ENCODE measurements around the gene FRRS1L.

Gene FRRS1L

DNA sequence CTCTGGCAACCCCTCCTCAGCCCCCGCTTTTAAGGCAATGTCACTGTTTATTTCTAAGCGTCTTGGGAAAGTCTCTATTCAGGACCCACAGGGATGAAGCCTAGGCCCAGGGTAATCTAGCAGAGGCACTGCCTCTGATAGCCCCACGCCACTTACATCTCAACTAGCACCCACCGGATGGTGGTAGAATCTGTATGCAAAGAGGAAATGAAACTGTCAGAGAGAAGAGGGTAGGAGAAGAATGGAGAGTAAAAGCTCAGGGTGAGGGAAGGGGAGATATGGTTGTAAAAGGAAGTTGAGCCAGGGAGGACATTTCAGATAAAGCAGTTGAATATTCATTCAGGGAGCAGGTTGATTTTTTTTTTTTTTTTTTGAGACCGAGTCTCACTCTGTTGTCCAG lies 3.0 kb downstream of the FRRS1L start:
- Histone ChIP-seq H2AFZ (ENCODE audit: low read depth, low read length) (no peak overlapping the region), H3K27me3 (ENCODE audit: insufficient read depth, low read length) (peaks cover 33% of the 10 kb centered on the region), H3K4me1 (ENCODE audit: insufficient read depth, low read length) (peaks cover 12% of the 10 kb centered on the region), H3K4me3 (ENCODE audit: low read length) (no peak overlapping the region), H3K9me3 (ENCODE audit: low read length) (peaks cover 11% of the 10 kb centered on the region), H3K36me3 (ENCODE audit: insufficient read depth, low read length) (no peaks in the 10 kb centered on the region)

DNA sequence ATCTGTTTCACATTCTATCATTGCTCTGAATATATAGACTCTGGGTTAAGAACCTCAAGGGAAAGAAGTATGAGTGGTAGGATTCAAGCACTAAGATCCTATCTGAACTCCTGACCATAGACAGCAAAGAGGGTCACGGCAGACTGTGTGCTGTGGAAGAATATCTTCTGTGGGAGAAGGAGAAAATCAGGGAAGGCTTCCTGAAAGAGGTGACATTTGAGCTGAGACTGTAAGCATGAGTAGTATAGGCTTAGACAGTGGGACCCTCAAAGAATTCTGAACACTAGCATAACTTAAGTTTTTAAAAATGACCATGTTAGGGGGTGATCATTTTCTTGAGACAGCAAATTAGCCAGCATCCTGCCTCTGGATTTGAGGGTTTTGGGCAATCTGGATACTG lies 3.9 kb downstream of the FRRS1L start:
- Histone ChIP-seq H3K9me3 (ENCODE audit: low read length) (peaks cover 11% of the 10 kb centered on the region), H2AFZ (ENCODE audit: low read depth, low read length) (no peak overlapping the region), H3K36me3 (ENCODE audit: insufficient read depth, low read length) (no peaks in the 10 kb centered on the region), H3K4me1 (ENCODE audit: insufficient read depth, low read length) (peaks cover 12% of the 10 kb centered on the region), H3K4me3 (ENCODE audit: low read length) (no peak overlapping the region), H3K27me3 (ENCODE audit: insufficient read depth, low read length) (peaks cover 30% of the 10 kb centered on the region)

DNA sequence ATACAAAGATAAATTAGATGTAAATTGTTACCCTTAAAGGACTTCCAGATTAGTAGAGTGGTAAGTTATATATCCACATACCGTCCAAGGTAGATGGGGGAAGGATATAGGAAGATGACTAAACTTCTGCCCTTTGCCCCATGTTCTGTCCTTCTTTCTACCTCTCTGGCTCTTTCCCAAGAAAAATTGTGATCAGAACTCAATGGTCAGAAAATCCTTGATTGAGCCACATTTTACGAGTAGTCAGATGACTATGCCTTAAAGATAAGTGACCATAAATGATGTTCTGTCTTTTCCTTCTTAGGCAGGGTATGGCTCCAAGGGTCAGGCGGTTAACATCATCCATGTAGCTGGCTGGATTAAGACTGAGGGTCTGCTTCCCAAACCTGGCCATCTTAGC lies 4.4 kb downstream of the FRRS1L start:
- Histone ChIP-seq H3K27me3 (ENCODE audit: insufficient read depth, low read length) (peaks cover 25% of the 10 kb centered on the region), H3K4me3 (ENCODE audit: low read length) (no peak overlapping the region), H2AFZ (ENCODE audit: low read depth, low read length) (no peak overlapping the region), H3K9me3 (ENCODE audit: low read length) (peaks cover 11% of the 10 kb centered on the region), H3K36me3 (ENCODE audit: insufficient read depth, low read length) (no peaks in the 10 kb centered on the region), H3K4me1 (ENCODE audit: insufficient read depth, low read length) (peaks cover 12% of the 10 kb centered on the region)

DNA sequence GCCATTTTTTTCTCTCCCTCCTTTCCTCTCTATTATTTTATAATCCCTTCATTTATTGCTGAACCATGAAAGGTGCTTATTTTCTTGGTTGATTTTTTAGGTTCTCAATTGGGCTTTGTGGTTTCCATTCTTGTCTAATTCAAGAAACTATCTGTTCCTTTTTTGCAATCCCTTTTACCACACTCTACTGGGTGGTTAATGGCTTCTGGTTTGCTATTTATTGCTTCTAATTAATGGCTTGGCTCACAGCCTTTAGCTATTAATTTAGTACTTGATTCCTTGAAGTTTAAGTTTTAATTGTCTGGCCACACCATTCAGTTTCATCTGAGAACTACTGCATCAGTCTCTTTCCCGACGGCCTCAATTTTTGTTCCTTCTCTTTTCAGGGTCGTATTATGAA lies 5.6 kb downstream of the FRRS1L start:
- peaks cover 11% of the 10 kb centered on the region for H3K9me3 ChIP-seq (ENCODE audit: low read length)
- H3K4me3 ChIP-seq (ENCODE audit: low read length): no peak overlapping the region
- H3K27me3 ChIP-seq (ENCODE audit: insufficient read depth, low read length): peaks cover 21% of the 10 kb centered on the region
- peaks cover 11% of the 10 kb centered on the region for H3K4me1 ChIP-seq (ENCODE audit: insufficient read depth, low read length)
- no peaks in the 10 kb centered on the region for H3K36me3 ChIP-seq (ENCODE audit: insufficient read depth, low read length)
- H2AFZ ChIP-seq (ENCODE audit: low read depth, low read length): no peak overlapping the region

DNA sequence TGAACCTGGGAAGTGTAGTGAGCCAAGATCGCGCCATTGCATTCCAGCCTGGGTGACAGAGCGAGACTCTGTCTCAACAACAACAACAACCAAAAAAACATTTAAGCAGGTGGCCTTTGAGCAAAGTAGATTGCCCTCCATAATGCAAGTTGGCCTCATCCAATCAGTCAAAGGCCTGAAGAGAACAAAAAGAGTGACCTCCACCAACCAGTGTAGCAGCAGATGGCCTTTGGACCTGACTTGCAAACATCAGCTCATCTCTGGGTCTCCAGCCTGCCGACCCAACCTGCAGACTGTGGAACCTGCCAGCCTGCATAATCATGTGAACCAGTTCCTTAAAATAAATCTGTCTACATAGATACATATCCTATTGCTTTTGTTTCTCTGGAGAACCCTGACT lies 7.5 kb downstream of the FRRS1L start:
- H3K4me1 ChIP-seq (ENCODE audit: insufficient read depth, low read length): no peaks in the 10 kb centered on the region
- peaks cover 9% of the 10 kb centered on the region for H3K9me3 ChIP-seq (ENCODE audit: low read length)
- peaks cover 18% of the 10 kb centered on the region for H3K27me3 ChIP-seq (ENCODE audit: insufficient read depth, low read length)

DNA sequence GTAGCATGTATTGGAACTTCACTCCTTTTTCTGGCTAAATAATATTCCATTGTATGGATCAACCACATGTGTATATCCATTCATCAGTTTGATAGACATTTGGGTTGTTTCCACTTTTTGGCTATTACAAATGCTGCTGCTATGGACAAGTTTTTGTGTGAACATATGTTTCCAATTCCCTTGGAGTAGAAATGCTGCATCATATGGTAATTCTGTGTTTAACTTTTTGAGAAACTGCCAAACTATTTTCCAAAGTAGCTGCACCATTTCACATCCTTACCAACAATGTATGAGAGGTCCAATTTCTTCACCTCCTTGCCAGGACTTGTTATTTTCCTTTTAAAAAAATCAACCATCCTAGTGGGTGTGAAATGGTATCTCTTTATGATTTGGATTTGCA lies 8.4 kb downstream of the FRRS1L start:
- H3K4me3 ChIP-seq (ENCODE audit: low read length): no peak overlapping the region

More for the DNA sequence above, 7.5 kb downstream of the FRRS1L start:
- no peak overlapping the region for H2AFZ ChIP-seq (ENCODE audit: low read depth, low read length)
- no peak overlapping the region for H3K4me3 ChIP-seq (ENCODE audit: low read length)
- no peaks in the 10 kb centered on the region for H3K36me3 ChIP-seq (ENCODE audit: insufficient read depth, low read length)

DNA sequence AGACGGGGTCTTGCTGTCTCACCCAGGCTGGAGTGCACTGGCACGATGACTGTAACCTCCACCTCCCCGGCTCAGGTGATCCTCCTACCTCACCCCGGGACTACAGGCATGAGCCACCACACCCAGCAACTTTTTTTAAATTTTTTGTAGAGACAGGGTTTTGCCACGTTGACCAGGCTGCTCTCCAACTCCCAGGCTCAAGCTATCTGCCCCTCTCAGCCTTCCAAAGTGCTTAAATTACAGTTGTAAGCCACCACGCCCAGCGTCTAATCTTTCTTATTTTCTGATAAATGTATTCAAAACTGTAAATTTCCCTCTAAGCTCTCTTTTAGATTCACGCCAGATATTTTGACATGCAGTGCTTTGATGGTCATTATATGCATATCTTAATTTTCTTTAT lies 10.3 kb downstream of the FRRS1L start:
- Histone ChIP-seq H3K4me1 (ENCODE audit: insufficient read depth, low read length) (no peaks in the 10 kb centered on the region), H3K36me3 (ENCODE audit: insufficient read depth, low read length) (no peaks in the 10 kb centered on the region), H3K4me3 (ENCODE audit: low read length) (no peak overlapping the region), H3K27me3 (ENCODE audit: insufficient read depth, low read length) (peaks cover 5% of the 10 kb centered on the region), H2AFZ (ENCODE audit: low read depth, low read length) (no peak overlapping the region), H3K9me3 (ENCODE audit: low read length) (peaks cover 7% of the 10 kb centered on the region)

More for the DNA sequence above, 8.4 kb downstream of the FRRS1L start:
- peaks cover 10% of the 10 kb centered on the region for H3K9me3 ChIP-seq (ENCODE audit: low read length)
- peaks cover 16% of the 10 kb centered on the region for H3K27me3 ChIP-seq (ENCODE audit: insufficient read depth, low read length)
- H3K36me3 ChIP-seq (ENCODE audit: insufficient read depth, low read length): no peaks in the 10 kb centered on the region
- no peaks in the 10 kb centered on the region for H3K4me1 ChIP-seq (ENCODE audit: insufficient read depth, low read length)
- no peak overlapping the region for H2AFZ ChIP-seq (ENCODE audit: low read depth, low read length)

DNA sequence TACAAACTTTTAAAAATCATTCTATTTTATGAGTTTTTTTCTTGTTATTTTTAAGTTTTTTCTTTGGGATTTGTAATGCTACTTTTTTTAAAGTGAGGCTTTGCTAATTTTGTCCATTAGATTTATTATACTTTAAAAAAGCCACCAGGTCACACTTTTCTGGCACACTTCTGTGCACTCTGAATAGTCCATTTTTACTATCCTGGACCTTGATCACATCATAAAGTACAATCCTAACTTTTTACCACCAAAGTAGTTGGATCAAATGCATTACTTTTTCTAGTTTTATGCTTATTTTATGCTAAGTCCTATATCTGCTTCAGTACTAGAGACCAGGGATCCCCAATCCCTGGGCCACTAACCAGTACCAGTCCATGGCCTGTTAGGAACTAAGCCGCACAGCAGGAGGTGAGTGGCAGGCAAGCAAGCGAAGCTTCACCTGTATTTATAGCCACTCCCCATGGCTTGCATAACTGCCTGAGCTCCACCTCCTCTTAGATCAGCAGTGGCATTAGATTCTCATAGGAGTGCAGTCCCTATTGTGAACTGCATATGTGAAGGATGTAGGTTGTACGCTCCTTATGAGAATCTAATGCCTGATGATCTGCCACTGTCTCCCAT lies 16.0 kb downstream of the FRRS1L start:
- Histone ChIP-seq H3K27me3 (ENCODE audit: insufficient read depth, low read length) (no peaks in the 10 kb centered on the region), H3K4me3 (ENCODE audit: low read length) (no peak overlapping the region), H3K9me3 (ENCODE audit: low read length) (peaks cover 2% of the 10 kb centered on the region), H3K4me1 (ENCODE audit: insufficient read depth, low read length) (no peaks in the 10 kb centered on the region), H3K36me3 (ENCODE audit: insufficient read depth, low read length) (no peaks in the 10 kb centered on the region), H2AFZ (ENCODE audit: low read depth, low read length) (no peak overlapping the region)

DNA sequence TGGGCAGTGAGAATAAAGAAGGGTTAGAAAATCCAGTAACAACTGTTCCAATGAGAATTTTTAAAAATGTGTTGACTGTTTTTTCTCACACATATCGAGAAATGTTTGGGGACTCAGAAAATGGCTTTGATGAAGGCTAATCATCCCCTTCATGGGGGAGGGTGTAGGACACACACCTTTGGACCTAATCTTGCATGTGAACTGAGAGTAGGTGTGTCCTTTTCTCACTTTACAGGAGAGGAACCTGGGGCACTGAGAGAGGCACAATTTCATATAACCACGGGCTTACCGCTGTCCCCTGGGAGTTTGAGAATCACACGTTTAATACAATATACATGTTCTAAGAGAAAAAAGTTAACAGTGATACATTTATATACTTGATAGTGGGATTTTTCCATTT lies 17.3 kb downstream of the FRRS1L start:
- Histone ChIP-seq H3K36me3 (ENCODE audit: insufficient read depth, low read length) (no peaks in the 10 kb centered on the region), H3K9me3 (ENCODE audit: low read length) (peaks cover 2% of the 10 kb centered on the region), H3K4me3 (ENCODE audit: low read length) (no peak overlapping the region), H3K27me3 (ENCODE audit: insufficient read depth, low read length) (no peaks in the 10 kb centered on the region), H3K4me1 (ENCODE audit: insufficient read depth, low read length) (no peaks in the 10 kb centered on the region), H2AFZ (ENCODE audit: low read depth, low read length) (no peak overlapping the region)

DNA sequence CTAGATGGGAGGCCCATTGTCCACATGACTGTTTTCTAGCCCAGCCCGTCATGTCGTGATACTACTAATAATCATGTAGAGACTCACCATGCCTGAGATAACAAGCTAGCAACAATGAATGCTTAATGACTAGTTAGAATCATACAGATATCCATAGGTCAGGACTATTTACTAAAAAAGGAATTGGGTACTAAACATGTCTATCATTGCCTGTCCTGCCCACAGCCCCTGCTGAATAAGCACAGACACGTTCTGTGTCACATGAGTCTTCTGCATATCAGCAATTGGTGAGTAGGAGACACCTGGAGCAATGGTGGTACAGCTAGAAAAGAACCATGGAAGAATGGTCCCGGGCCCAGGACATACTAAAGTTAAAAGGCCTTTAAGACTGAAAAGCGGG lies 18.0 kb downstream of the FRRS1L start:
- no peaks in the 10 kb centered on the region for H3K4me1 ChIP-seq (ENCODE audit: insufficient read depth, low read length)
- H2AFZ ChIP-seq (ENCODE audit: low read depth, low read length): no peak overlapping the region
- H3K36me3 ChIP-seq (ENCODE audit: insufficient read depth, low read length): no peaks in the 10 kb centered on the region
- no peaks in the 10 kb centered on the region for H3K27me3 ChIP-seq (ENCODE audit: insufficient read depth, low read length)
- peaks cover 2% of the 10 kb centered on the region for H3K9me3 ChIP-seq (ENCODE audit: low read length)
- no peak overlapping the region for H3K4me3 ChIP-seq (ENCODE audit: low read length)

DNA sequence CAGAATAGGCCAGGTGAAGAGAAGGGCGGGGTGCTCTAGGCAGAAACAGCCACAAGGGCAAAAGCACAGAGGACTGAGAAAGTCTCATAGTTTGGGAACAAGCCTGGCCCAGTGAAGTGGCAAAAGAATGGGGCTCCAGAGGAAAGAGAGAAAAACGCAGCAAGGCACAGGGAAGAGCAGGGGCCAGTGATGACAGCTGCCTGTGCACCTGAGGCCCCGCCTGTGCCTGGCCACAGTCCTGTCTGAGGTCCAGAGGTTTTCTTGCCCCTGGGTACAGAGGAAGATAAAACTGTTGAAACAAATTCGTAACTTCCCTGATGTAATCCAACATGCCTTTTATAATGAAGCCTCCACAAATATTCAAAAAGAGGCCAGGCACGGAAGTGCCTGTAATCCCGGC lies 22.0 kb downstream of the FRRS1L start:
- no peaks in the 10 kb centered on the region for H3K27me3 ChIP-seq (ENCODE audit: insufficient read depth, low read length)
- H3K4me1 ChIP-seq (ENCODE audit: insufficient read depth, low read length): no peaks in the 10 kb centered on the region
- no peaks in the 10 kb centered on the region for H3K9me3 ChIP-seq (ENCODE audit: low read length)
- H3K4me3 ChIP-seq (ENCODE audit: low read length): no peak overlapping the region
- H3K36me3 ChIP-seq (ENCODE audit: insufficient read depth, low read length): no peaks in the 10 kb centered on the region
- no peak overlapping the region for H2AFZ ChIP-seq (ENCODE audit: low read depth, low read length)

DNA sequence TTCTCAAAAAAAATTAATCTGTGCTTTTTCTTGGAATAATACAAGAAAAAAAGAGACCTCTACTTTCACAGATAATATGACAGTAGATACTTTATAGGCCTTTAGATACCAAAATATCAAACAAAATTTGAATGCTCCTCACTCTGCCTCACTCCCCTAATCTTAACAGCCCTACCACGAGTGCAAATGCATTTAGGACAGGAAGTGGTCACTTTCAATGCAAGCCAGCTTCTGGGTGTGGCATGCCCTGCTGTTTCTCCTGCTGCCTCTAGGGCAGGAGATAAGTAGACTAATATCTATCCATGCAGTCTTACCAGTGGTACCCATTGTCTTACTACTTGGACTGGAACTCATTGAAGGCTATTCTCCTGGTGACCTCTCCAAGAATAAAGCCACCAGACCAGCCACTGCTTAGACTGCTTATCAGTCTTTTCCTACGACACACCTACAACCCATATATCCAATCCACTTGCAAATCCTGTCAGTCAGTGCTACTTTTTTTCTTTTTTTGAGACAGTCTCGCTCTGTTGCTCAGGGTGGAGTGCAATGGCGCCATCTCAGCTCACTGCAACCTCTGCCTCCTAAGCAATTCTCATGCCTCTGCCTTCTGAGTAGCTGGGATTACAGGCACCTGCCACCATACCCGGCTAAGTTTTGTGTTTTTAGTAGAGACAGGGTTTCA lies 23.0 kb downstream of the FRRS1L start:
- no peaks in the 10 kb centered on the region for H3K4me1 ChIP-seq (ENCODE audit: insufficient read depth, low read length)
- no peaks in the 10 kb centered on the region for H3K36me3 ChIP-seq (ENCODE audit: insufficient read depth, low read length)
- no peaks in the 10 kb centered on the region for H3K27me3 ChIP-seq (ENCODE audit: insufficient read depth, low read length)
- no peak overlapping the region for H3K4me3 ChIP-seq (ENCODE audit: low read length)
- H3K9me3 ChIP-seq (ENCODE audit: low read length): no peaks in the 10 kb centered on the region
- no peak overlapping the region for H2AFZ ChIP-seq (ENCODE audit: low read depth, low read length)

DNA sequence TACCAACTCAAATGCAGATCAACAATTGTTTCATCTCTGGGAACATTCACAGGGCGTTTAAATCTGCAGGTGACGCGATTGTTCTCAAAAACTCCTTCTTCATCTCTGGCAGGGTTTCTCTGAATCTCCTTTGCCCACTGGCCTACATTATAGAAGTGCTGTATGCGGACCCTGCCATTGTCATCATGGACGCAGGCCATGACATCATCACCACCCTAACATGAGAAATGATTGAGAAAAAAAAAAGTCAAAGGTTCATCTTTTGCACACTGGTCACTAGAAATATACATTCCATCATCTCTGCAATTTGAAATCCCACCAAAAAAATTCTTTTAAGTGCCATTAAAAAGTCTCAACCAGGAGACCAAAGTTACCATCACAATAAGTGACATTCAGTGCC lies 25.7 kb downstream of the FRRS1L start:
- Histone ChIP-seq H3K27me3 (ENCODE audit: insufficient read depth, low read length) (no peaks in the 10 kb centered on the region), H3K4me1 (ENCODE audit: insufficient read depth, low read length) (no peaks in the 10 kb centered on the region), H2AFZ (ENCODE audit: low read depth, low read length) (no peak overlapping the region), H3K4me3 (ENCODE audit: low read length) (no peak overlapping the region), H3K36me3 (ENCODE audit: insufficient read depth, low read length) (no peaks in the 10 kb centered on the region), H3K9me3 (ENCODE audit: low read length) (no peaks in the 10 kb centered on the region)

DNA sequence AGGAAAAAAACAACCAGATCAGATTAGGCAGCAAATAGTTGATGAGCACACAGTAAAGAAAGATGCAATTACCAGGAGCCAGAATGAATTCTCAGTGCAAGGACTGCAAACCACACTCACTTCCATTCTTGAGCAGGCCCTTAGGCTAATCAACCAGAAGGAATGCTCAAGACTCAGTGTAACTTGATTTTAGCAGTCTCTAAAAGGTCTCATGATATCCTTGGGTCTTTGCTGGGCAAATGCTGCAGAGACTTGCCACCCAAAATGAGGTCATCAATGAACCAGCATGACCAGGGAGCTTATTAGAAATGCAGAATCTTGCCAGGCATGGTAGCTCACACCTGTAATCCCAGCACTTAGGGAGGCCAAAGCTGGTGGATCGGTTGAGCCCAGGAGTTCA lies 27.2 kb downstream of the FRRS1L start:
- Histone ChIP-seq H3K27me3 (ENCODE audit: insufficient read depth, low read length) (no peaks in the 10 kb centered on the region), H2AFZ (ENCODE audit: low read depth, low read length) (no peak overlapping the region), H3K9me3 (ENCODE audit: low read length) (no peaks in the 10 kb centered on the region), H3K4me3 (ENCODE audit: low read length) (no peak overlapping the region), H3K4me1 (ENCODE audit: insufficient read depth, low read length) (no peaks in the 10 kb centered on the region), H3K36me3 (ENCODE audit: insufficient read depth, low read length) (no peaks in the 10 kb centered on the region)

Measured in neuron (in vitro differentiated cells).